Coronary artery (tissue), 2 donors: ENCODE results near the gene FOSL2.

ENCODE experiments used
- DNase-seq: peaks from one replicate; pipeline ENCODE4 v3.0.0-alpha.2; 2017; ENCODE audit warnings: low spot score
- H3K27ac ChIP-seq, 2 donors: fragments of 200-600 bp; sonication (generic); one replicate each; pipeline ENCODE4 v1.5.1; 2016 to 2019
- H3K4me3 ChIP-seq: fragments of 200-600 bp; sonication (generic); 2 replicates; pipeline ENCODE4 v1.5.1; 2016; ENCODE audit warnings: mild to moderate bottlenecking, moderate library complexity
- TF ChIP-seq, protein P1 (sequence below): fragments of 200-600 bp; sonication (generic); IDR thresholded peaks from one replicate; pipeline ENCODE4 v1.5.1; 2019; ENCODE audit warnings: antibody characterized with exemption

FOSL2 gene

GRCh38 chr2:28447086-28447485 lies 54.4 kb downstream of the FOSL2 start:
- no peak overlapping the region for H3K27ac ChIP-seq
- no peak for DNase-seq
- no peak overlapping the region for H3K4me3 ChIP-seq
- TF ChIP-seq, protein P1, sequence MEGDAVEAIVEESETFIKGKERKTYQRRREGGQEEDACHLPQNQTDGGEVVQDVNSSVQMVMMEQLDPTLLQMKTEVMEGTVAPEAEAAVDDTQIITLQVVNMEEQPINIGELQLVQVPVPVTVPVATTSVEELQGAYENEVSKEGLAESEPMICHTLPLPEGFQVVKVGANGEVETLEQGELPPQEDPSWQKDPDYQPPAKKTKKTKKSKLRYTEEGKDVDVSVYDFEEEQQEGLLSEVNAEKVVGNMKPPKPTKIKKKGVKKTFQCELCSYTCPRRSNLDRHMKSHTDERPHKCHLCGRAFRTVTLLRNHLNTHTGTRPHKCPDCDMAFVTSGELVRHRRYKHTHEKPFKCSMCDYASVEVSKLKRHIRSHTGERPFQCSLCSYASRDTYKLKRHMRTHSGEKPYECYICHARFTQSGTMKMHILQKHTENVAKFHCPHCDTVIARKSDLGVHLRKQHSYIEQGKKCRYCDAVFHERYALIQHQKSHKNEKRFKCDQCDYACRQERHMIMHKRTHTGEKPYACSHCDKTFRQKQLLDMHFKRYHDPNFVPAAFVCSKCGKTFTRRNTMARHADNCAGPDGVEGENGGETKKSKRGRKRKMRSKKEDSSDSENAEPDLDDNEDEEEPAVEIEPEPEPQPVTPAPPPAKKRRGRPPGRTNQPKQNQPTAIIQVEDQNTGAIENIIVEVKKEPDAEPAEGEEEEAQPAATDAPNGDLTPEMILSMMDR = no peak

- TF ChIP-seq, protein P1 = no peak
Measured at GRCh38 chr2:28447943-28448792, 55.5 kb downstream of the FOSL2 start.

DNA sequence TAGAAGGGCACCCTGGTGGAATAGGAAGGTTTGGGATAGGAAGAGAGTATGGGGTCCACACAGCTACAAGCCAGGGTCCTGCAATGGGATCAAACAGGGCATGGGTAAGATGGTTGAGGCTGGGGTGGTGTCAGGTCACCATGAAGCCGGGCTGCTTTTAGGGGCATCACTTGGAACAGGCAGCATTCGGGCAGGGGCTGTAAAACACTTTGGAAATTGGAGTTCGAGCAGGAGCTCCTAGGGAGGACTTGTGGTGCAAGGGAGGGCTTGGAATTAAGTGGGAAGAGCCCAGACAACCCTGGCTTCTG lies 56.1 kb downstream of the FOSL2 start:
- DNase-seq = no peak
- TF ChIP-seq, protein P1 = no peak
- H3K27ac ChIP-seq = peak overlapping the region in 1 of 2 donors; percentile 64
- H3K4me3 ChIP-seq = no peak overlapping the region

More at GRCh38 chr2:28447943-28448792, 55.5 kb downstream of the FOSL2 start:
- peak overlapping the region in 1 of 2 donors; percentile 64 for H3K27ac ChIP-seq
- DNase-seq = no peak
- no peak overlapping the region for H3K4me3 ChIP-seq

GRCh38 chr2:28449126-28449487 lies 56.4 kb downstream of the FOSL2 start:
- H3K4me3 ChIP-seq = no peak overlapping the region
- H3K27ac ChIP-seq = peak overlapping the region in 1 of 2 donors; percentile 64
- DNase-seq = no peak
- TF ChIP-seq, protein P1 = no peak

DNA sequence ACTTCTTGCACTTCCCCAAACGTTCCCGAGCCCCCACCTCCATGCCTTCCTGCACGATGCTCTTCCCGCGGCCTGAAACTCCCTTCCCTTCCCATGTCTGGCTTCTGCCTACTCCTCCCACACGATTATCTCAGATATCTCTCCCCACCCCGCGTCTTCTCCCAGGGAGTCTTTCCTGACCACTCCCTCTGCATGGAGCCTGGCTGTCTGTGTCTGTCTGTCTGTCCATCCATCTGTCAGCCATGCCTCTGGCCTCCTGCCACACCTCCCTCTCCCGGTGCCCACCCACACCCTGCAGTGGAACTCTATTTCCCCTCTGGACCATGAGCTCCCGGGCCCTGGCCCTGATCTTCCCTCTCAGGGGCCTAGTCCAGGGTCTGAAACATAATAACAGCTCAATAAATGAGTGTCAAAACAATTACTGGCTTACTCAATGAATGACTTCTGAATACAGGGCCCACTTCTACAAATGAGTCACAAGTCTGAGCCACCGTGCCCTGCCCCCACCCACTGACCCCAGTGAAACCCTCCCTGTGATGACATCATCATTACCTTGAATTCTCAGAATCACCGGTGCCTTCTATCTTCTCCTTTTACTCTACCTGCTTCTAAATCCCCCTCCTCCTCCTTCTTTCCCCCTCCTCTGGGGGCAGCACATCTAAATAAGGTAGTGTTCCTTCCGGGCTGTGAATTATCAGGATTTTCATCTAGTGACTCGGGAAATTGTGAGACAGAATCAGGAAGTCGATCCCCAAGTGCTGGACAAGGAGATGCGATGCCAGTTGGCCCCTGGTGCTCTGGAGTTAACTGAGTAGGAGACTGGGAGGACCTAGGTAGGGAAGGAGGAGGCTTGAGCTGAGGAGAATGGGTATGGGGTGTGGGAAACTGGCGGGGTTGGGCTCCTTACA lies 57.1 kb downstream of the FOSL2 start:
- TF ChIP-seq, protein P1 = no peak

DNA sequence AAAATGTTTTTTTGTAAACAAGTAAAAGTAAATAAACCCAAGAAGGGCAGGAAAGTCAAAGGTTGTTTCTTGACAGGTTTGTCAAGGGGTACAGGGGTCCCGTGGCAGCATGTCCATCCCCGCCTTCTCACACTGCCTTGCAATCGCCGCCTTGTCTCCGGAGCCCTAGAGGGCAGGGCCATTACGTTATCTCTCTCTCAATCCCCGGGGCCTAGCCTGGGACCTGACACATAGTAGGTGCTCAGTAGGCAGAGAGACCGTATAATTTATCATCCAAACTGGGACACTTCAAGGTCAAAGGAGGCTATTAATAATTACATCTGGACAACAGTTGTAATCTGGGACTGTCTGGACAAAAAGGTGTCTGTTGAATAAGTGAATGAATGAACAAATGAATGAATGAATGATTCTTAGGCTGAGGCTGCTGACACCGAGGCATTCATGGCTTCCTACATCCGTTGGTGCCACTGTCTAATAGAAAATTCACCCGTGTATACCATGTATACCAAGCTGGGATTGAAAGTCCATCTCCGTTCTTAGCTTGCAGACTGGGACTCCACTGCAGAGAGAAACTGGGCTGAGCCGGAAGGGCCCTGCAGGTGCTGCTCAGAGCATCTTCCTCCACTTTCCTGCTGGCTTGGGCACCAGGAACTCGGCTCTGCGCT lies 58.4 kb downstream of the FOSL2 start:
- H3K27ac ChIP-seq = no peak overlapping the region
- no peak for DNase-seq
- no peak overlapping the region for H3K4me3 ChIP-seq
- TF ChIP-seq, protein P1 = no peak

More for the DNA sequence above, 57.1 kb downstream of the FOSL2 start:
- Histone ChIP-seq H3K27ac (no peak overlapping the region), H3K4me3 (no peak overlapping the region)
- no peak for DNase-seq
